C4-2B (cell line): Measurements from ENCODE around the gene FAM162A.

ENCODE experiments used
- CTCF ChIP-seq: fragments of 450-650 bp; conservative IDR thresholded peaks from 2 replicates; pipeline ENCODE4 v1.5.1; 2017; ENCODE audit warnings: mild to moderate bottlenecking
- ZFX ChIP-seq: fragments of 450-650 bp; IDR thresholded peaks from 2 replicates; pipeline ENCODE4 v1.6.1; 2017

DNA sequence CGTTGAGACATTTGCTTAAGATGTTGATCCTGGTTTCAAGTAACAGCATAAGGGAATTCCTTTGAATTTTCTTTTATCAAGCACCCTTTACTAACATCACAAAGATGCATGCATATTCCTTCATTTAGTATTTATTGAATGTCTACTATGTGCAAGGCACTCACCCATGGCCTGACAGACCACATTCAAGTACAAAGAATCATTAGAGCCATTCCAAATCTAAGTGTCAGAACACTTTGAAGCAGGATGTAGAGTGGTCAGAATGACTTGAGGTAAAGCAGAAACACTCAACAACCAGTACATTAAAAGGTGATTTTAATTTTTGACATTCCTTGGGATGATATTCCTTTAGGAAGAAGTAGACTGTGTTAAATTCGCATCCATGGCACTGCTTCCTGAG lies 37.9 kb downstream of the FAM162A start:
- no peak for TF ChIP-seq CTCF
- TF ChIP-seq ZFX = no peak
